H1 (cell line): Measurements from ENCODE around the gene CDH16. TPM values are rescaled to one million over a fixed set of nuclear protein-coding genes. Genes with fewer than 3 reads are reported as not detected.

Experiments used
- CTCF ChIA-PET: fragments of 300-600 bp; sonication (Branson Sonifier 250); formaldehyde crosslinking; loops from one replicate; lab custom pipeline; 2021; ENCODE audit not compliant: partially characterized antibody; lab: Charles Lee
- POLR2A ChIA-PET: fragments of 300-600 bp; sonication (Branson Sonifier 250); formaldehyde crosslinking; loops from one replicate; lab custom pipeline; 2021; ENCODE audit warnings: inconsistent platforms; ENCODE audit not compliant: partially characterized antibody; lab: Charles Lee
- DNase-seq, 2 experiments: peaks; one replicate each; pipeline versions ENCODE4 v3.0.0 to v3.0.0-alpha.2; 2010 to 2022; ENCODE audit warnings: low spot score in 2 of 2, low read depth in 1 of 2, mixed read lengths in 1 of 2
- FAIRE-seq: peaks from 2 replicates; lab custom pipeline; 2011; peaks lifted over from hg19 to GRCh38; lab: Jason Lieb, UNC
- H2AFZ ChIP-seq: 2 replicates; pipeline ENCODE4 v1.8.1; 2012; ENCODE audit warnings: low read length, inconsistent platforms
- H2AK5ac ChIP-seq: 2 replicates; pipeline ENCODE4 v1.6.1; 2013; ENCODE audit warnings: low read depth, low read length
- H2BK120ac ChIP-seq: replicated peaks from 2 replicates; pipeline ENCODE3; 2013; ENCODE audit warnings: low read depth, low read length, inconsistent platforms
- H2BK12ac ChIP-seq: 2 replicates; pipeline ENCODE4 v1.6.1; 2013; ENCODE audit warnings: low read depth, low read length
- H2BK15ac ChIP-seq: 2 replicates; pipeline ENCODE4 v1.6.1; 2013; ENCODE audit warnings: low read length
- H2BK20ac ChIP-seq: 2 replicates; pipeline ENCODE4 v1.6.1; 2013; ENCODE audit warnings: low read length
- H2BK5ac ChIP-seq: 2 replicates; pipeline ENCODE4 v1.6.1; 2013; ENCODE audit warnings: low read depth, low read length
- H3K14ac ChIP-seq: 2 replicates; pipeline ENCODE4 v1.6.1; 2013; ENCODE audit warnings: inconsistent platforms; ENCODE audit not compliant: insufficient read length
- H3K18ac ChIP-seq: 2 replicates; pipeline ENCODE4 v1.6.1; 2013; ENCODE audit warnings: low read length; ENCODE audit errors: extremely low read depth
- H3K23ac ChIP-seq: 2 replicates; pipeline ENCODE4 v1.6.1; 2013; ENCODE audit warnings: inconsistent platforms; ENCODE audit not compliant: insufficient read length
- H3K23me2 ChIP-seq: 2 replicates; pipeline ENCODE4 v1.6.1; 2013; ENCODE audit warnings: low read depth, low read length
- H3K27ac ChIP-seq: 2 replicates; pipeline ENCODE4 v1.6.1; 2011; ENCODE audit warnings: low read depth, low read length, inconsistent platforms
- H3K27me3 ChIP-seq, 4 experiments: replicated peaks in 1 of 4; 1 replicate in 1 of 4; 2 replicates in 3 of 4; pipeline versions ENCODE4 v1.6.1 to v1.8.1; 2011 to 2013; ENCODE audit warnings: low read length in 3 of 4, mild to moderate bottlenecking in 3 of 4, inconsistent platforms in 2 of 4, mixed read lengths in 2 of 4, moderate library complexity in 1 of 4; ENCODE audit not compliant: control insufficient read depth in 3 of 4, insufficient read depth in 3 of 4; ENCODE audit errors: extremely low read depth in 1 of 4
- H3K36me3 ChIP-seq, 4 experiments: 2 replicates each; pipeline versions ENCODE4 v1.6.1 to v1.8.1; 2011 to 2013; ENCODE audit warnings: mild to moderate bottlenecking in 4 of 4, low read length in 3 of 4, moderate library complexity in 2 of 4, control low read depth in 1 of 4, inconsistent platforms in 1 of 4; ENCODE audit not compliant: insufficient read depth in 4 of 4, control insufficient read depth in 2 of 4
- H3K4ac ChIP-seq: replicated peaks from 2 replicates; pipeline ENCODE3; 2013; ENCODE audit warnings: low read length, low read depth, mixed read lengths, inconsistent platforms; ENCODE audit not compliant: insufficient read length
- H3K4me1 ChIP-seq, 4 experiments: replicated peaks in 1 of 4; 1 replicate in 1 of 4; 2 replicates in 3 of 4; pipeline versions ENCODE4 v1.6.1 to v1.8.1; 2011 to 2013; ENCODE audit warnings: low read length in 3 of 4, inconsistent platforms in 2 of 4, mixed read lengths in 1 of 4; ENCODE audit not compliant: insufficient read depth in 4 of 4, control insufficient read depth in 3 of 4
- H3K4me2 ChIP-seq, 2 experiments: 2 replicates each; pipeline versions ENCODE4 v1.6.1 to v1.8.1; 2011 to 2013; ENCODE audit warnings: low read depth in 2 of 2, low read length in 2 of 2, control low read depth in 1 of 2, inconsistent platforms in 1 of 2, mild to moderate bottlenecking in 1 of 2; ENCODE audit not compliant: insufficient read depth in 1 of 2
- H3K4me3 ChIP-seq, 4 experiments: fragments of 200-600, 300-600 bp in 1 of 4; sonication (generic), shearing (Covaris generic), sonication (Bioruptor Twin) in 1 of 4; 2 replicates each; pipeline versions ENCODE4 v1.5.1 to v1.8.1; 2011 to 2016; ENCODE audit warnings: low read length in 4 of 4, low read depth in 3 of 4, control low read depth in 2 of 4, inconsistent platforms in 2 of 4, mild to moderate bottlenecking in 2 of 4, mixed read lengths in 1 of 4, moderate library complexity in 1 of 4; ENCODE audit not compliant: insufficient read depth in 2 of 4; ENCODE audit errors: extremely low read depth in 1 of 4
- H3K56ac ChIP-seq: replicated peaks from 2 replicates; pipeline ENCODE3; 2013; ENCODE audit warnings: low read depth, mild to moderate bottlenecking, mixed read lengths, low read length, inconsistent platforms; ENCODE audit not compliant: insufficient read length
- H3K79me1 ChIP-seq: 2 replicates; pipeline ENCODE4 v1.6.1; 2013; ENCODE audit warnings: low read depth, low read length, control low read depth
- H3K79me2 ChIP-seq, 2 experiments: 2 replicates each; pipeline versions ENCODE4 v1.6.1 to v1.8.1; 2012 to 2013; ENCODE audit warnings: low read length in 2 of 2, mild to moderate bottlenecking in 2 of 2, inconsistent platforms in 1 of 2; ENCODE audit not compliant: insufficient read depth in 2 of 2, control insufficient read depth in 1 of 2
- H3K9ac ChIP-seq, 4 experiments: replicated peaks in 1 of 4; 1 replicate in 1 of 4; 2 replicates in 3 of 4; pipeline versions ENCODE4 v1.6.1 to v1.8.1; 2011 to 2013; ENCODE audit warnings: low read depth in 3 of 4, low read length in 3 of 4, control low read depth in 2 of 4, mild to moderate bottlenecking in 2 of 4, moderate library complexity in 2 of 4, inconsistent platforms in 1 of 4; ENCODE audit errors: extremely low read depth in 1 of 4
- H3K9me3 ChIP-seq, 2 experiments: 2 replicates each; pipeline versions ENCODE4 v1.6.1 to v1.8.1; 2012 to 2013; ENCODE audit warnings: mild to moderate bottlenecking in 2 of 2, moderate library complexity in 2 of 2, control low read depth in 1 of 2, inconsistent platforms in 1 of 2, low read depth in 1 of 2, low read length in 1 of 2, mixed read lengths in 1 of 2; ENCODE audit not compliant: insufficient read depth in 2 of 2
- H4K20me1 ChIP-seq, 2 experiments: replicated peaks in 1 of 2; 2 replicates each; pipeline versions ENCODE3 to v1.8.1; 2011 to 2013; ENCODE audit warnings: inconsistent platforms in 2 of 2, low read length in 2 of 2, mild to moderate bottlenecking in 1 of 2; ENCODE audit not compliant: insufficient read depth in 2 of 2, control insufficient read depth in 1 of 2
- H4K5ac ChIP-seq: 2 replicates; pipeline ENCODE4 v1.6.1; 2013; ENCODE audit warnings: low read length, low read depth, mixed read lengths, inconsistent platforms; ENCODE audit not compliant: insufficient read length
- H4K8ac ChIP-seq: 2 replicates; pipeline ENCODE4 v1.8.0; 2013; ENCODE audit warnings: mild to moderate bottlenecking, moderate library complexity, low read length, inconsistent platforms; ENCODE audit not compliant: insufficient read depth; ENCODE audit errors: extremely low read depth
- H4K91ac ChIP-seq: replicated peaks from 2 replicates; pipeline ENCODE3; 2013; ENCODE audit warnings: low read length, mixed read lengths, inconsistent platforms; ENCODE audit not compliant: insufficient read length
- ASH2L ChIP-seq: fragments of 200-600, 300-600 bp; sonication (generic); IDR thresholded peaks from one replicate; pipeline ENCODE4 v1.7.1; 2017; ENCODE audit warnings: low read length
- CHD1 ChIP-seq: IDR thresholded peaks from 2 replicates; pipeline ENCODE4 v1.6.1; 2012; ENCODE audit warnings: low read depth, low read length, improper control_type of control experiment
- EGR1 ChIP-seq: IDR thresholded peaks from 2 replicates; pipeline ENCODE4 v1.6.1; 2011; ENCODE audit warnings: low read depth, low read length, borderline replicate concordance
- GABPA ChIP-seq: IDR thresholded peaks from 2 replicates; pipeline ENCODE4 v1.6.1; 2011; ENCODE audit warnings: mild to moderate bottlenecking, low read length, moderate library complexity, borderline replicate concordance; ENCODE audit not compliant: insufficient read depth
- HDAC2 ChIP-seq, 2 experiments: fragments of 300-600 bp in 1 of 2; sonication (generic) in 1 of 2; IDR thresholded peaks; 2 replicates each; pipeline ENCODE4 v1.6.1; 2011 to 2012; ENCODE audit warnings: low read depth in 2 of 2, low read length in 2 of 2, mild to moderate bottlenecking in 2 of 2, moderate library complexity in 2 of 2, borderline replicate concordance in 1 of 2, inconsistent platforms in 1 of 2
- JUND ChIP-seq: IDR thresholded peaks from 2 replicates; pipeline ENCODE4 v1.6.1; 2011; ENCODE audit warnings: mild to moderate bottlenecking, improper control_type of control experiment, low read length
- KDM4A ChIP-seq: IDR thresholded peaks from one replicate; pipeline ENCODE4 v1.7.1; 2012; ENCODE audit warnings: low read depth, mild to moderate bottlenecking, moderate library complexity, low read length, inconsistent platforms; ENCODE audit not compliant: severe bottlenecking
- KDM5A ChIP-seq: fragments of 200-600 bp; IDR thresholded peaks from 2 replicates; pipeline ENCODE4 v1.7.1; 2012; ENCODE audit warnings: mild to moderate bottlenecking, low read length, inconsistent platforms, mixed read lengths
- RBBP5 ChIP-seq: IDR thresholded peaks from 2 replicates; pipeline ENCODE4 v1.7.1; 2012; ENCODE audit warnings: low read depth, mild to moderate bottlenecking, inconsistent platforms, low read length, moderate library complexity, borderline replicate concordance
- SAP30 ChIP-seq: fragments of 300-600 bp; sonication (generic); IDR thresholded peaks from 2 replicates; pipeline ENCODE4 v1.7.1; 2012; ENCODE audit warnings: low read length, moderate library complexity, mild to moderate bottlenecking, inconsistent platforms; ENCODE audit not compliant: insufficient read depth, insufficient replicate concordance
- WGBS, 2 experiments: shearing (Covaris generic) in 1 of 2; methylation state at CpG; one replicate each; pipeline versions ENCODE4 v1.1.6 to v1.1.7; 2013 to 2015; ENCODE audit warnings: low lambda C conversion rate in 2 of 2, mixed read lengths in 2 of 2, inconsistent platforms in 1 of 2, low coverage in 1 of 2, missing lambda C conversion rate in 1 of 2; ENCODE audit not compliant: insufficient replicate concordance in 2 of 2, insufficient coverage in 1 of 2, insufficient read length in 1 of 2; ENCODE audit errors: extremely low coverage in 1 of 2, missing lambda C conversion rate in 1 of 2; 5-methylcytosine and 5-hydroxymethylcytosine counted together
- polyA plus RNA-seq, 7 experiments: library from polyadenylated mRNA; depleted of rRNA in 3 of 7; stranded (reverse) in 5 of 7; unstranded in 2 of 7; fragments of >200 nt in 5 of 7; fragments of 200-250 nt in 2 of 7; gene quantifications; 1 replicate in 5 of 7; 2 replicates in 1 of 7; 4 replicates in 1 of 7; pipeline versions ENCODE4 v1.2.1 to v1.2.3, GENCODE V29; 2011 to 2013; ENCODE audit warnings: missing spikeins in 2 of 7, mixed read lengths in 2 of 7
- total RNA-seq: library from RNA; stranded (reverse); fragmentation: NEBNext Ultra II Directional; extraction: Animal tissue kit (Norgen Biotek cat#: 25700); gene quantifications from 2 replicates; pipeline ENCODE4 v1.2.1, GENCODE V29; 2021
- TF ChIP-seq, protein P1 (sequence below): IDR thresholded peaks from 2 replicates; pipeline ENCODE4 v1.6.1; 2012; ENCODE audit warnings: inconsistent platforms

Gene CDH16
- total and polyA plus RNA-seq, 2 of the 8 experiments (the other 6 are each of a cell fraction or from before 2014, with no cell fraction given): not detected

DNA sequence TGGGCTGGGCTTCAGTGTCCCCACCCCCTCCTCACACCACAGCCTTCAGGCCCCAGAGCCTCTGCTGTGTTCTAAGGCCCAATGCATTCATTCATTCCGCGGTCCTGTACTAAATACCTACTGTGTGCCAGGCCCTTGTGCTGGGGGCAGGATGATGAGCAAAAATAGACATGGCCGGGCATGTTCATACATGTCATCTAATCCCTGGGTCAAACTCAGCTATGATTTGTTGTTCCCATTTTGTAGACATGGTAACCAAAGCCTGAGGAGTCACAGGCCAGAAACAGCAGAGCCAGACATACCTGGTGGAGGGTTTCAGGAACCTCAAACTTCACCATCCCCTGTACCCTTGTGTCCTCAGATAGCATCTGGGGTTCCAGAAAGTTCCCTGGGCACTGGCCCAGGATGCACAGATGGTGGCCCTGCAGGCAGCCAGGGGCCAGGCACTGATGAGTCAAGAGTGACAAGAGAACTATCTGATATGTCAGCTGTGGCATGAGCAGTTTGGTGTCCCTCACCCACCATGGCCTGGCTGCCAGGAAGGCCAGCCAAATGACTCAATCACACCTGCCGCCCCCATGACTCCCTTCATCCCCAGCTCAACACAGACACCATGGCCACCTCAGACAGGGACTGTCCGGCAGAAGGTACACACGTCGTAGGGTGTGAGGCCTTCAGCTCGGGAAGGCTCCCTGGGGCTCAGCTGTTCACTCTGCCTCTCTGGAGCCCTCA is 9.4 kb upstream of the CDH16 start:
- H2BK12ac ChIP-seq: no peak overlapping the region
- ChIA-PET POLR2A (interaction anchor here (1.0 to 1.4 kb wide), 3 partner anchors 16 to 34 kb away, joined by 3 to 7 read pairs (median 6); no protein-coding TSS in a partner anchor), CTCF (interaction anchor here (0.5 to 27.5 kb wide), 18 partner anchors 10 to 357 kb away, joined by 3 to 1009 read pairs (median 4); partner anchors contain the start of genes CDH16, CES3, NAE1 and PDP2)
- no peak overlapping the region for H4K5ac ChIP-seq
- H3K9me3 ChIP-seq: no peaks in the 10 kb centered on the region
- H3K9ac ChIP-seq: no peak overlapping the region
- H2BK20ac ChIP-seq: 0 out of 2 replicates have a peak overlapping the region, but pooled peaks have one; percentile 57
- H4K20me1 ChIP-seq: no peaks in the 10 kb centered on the region
- peak overlapping the region; percentile 63; the same call in 1 of the 2 replicates for H2BK15ac ChIP-seq
- H3K4me3 ChIP-seq: no peak overlapping the region
- peaks cover 4% of the 10 kb centered on the region; the same call in 1 of the 2 replicates for H3K23me2 ChIP-seq
- H3K14ac ChIP-seq: no peak overlapping the region
- no peak overlapping the region for H3K4me2 ChIP-seq
- peak overlapping the region; percentile 18; the same call in 1 of the 2 replicates for H4K8ac ChIP-seq
- H2AK5ac ChIP-seq: peak overlapping the region; percentile 45; the same call in 1 of the 2 replicates
- H3K79me2 ChIP-seq: no peaks in the 10 kb centered on the region
- H3K36me3 ChIP-seq: peaks cover 0 to 3% (median under 1%) of the 10 kb centered on the region in 4 experiments; a peak in 3 of 8 replicates
- H3K4ac ChIP-seq: peak overlapping the region; percentile 65
- H3K79me1 ChIP-seq: peaks cover 2% of the 10 kb centered on the region; the same call in 1 of the 2 replicates
- no peak overlapping the region for H2BK120ac ChIP-seq
- 96% methylated on average over 8 of the region's 8 CpGs; no CpG with 5 or more reads in 1 of the 2 experiments for WGBS, 2 experiments
- H3K23ac ChIP-seq: no peak overlapping the region
- no peak overlapping the region for H3K18ac ChIP-seq
- peak overlapping the region; percentile 52 for H4K91ac ChIP-seq
- FAIRE-seq (no peak), DNase-seq (no peak)
- H3K27me3 ChIP-seq: peaks cover 14 to 41% (median 35%) of the 10 kb centered on the region in 4 experiments; a peak in 6 of 7 replicates
- H3K56ac ChIP-seq: no peak overlapping the region
- H2BK5ac ChIP-seq: peak overlapping the region; percentile 73; the same call in 1 of the 2 replicates
- H3K4me1 ChIP-seq: peaks cover 0 to 8% (median under 1%) of the 10 kb centered on the region in 4 experiments; a peak in 3 of 7 replicates
- no peak overlapping the region for H3K27ac ChIP-seq
- no peak overlapping the region for H2AFZ ChIP-seq
- TF ChIP-seq EGR1: no peak
- no peak for TF ChIP-seq ASH2L
- no peak for TF ChIP-seq RBBP5
- TF ChIP-seq SAP30: no peak
- no peak for TF ChIP-seq CHD1
- no peak for TF ChIP-seq GABPA
- no peak for TF ChIP-seq HDAC2 (IDR thresholded peaks at IDR 0.05; ENCODE audit: borderline replicate concordance in 1 of 2, low read depth in 2 of 2, low read length in 2 of 2)
- no peak for TF ChIP-seq KDM5A
- TF ChIP-seq, protein P1, sequence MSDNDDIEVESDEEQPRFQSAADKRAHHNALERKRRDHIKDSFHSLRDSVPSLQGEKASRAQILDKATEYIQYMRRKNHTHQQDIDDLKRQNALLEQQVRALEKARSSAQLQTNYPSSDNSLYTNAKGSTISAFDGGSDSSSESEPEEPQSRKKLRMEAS: no peak
- no peak for TF ChIP-seq JUND
- TF ChIP-seq KDM4A: no peak
